OCI-LY1 (cell line): ENCODE data around the gene FSTL5.

ENCODE experiments used
- CTCF ChIP-seq: fragments of 200-600 bp; sonication (generic), shearing (Covaris generic); IDR thresholded peaks from 2 replicates; pipeline ENCODE4 v1.5.1; 2017; ENCODE audit warnings: mild to moderate bottlenecking, antibody characterized with exemption, low read length, moderate library complexity, mixed read lengths
- EZH2 ChIP-seq: fragments of 200-600 bp; sonication (generic), shearing (Covaris generic); IDR thresholded peaks from 2 replicates; pipeline ENCODE4 v1.8.0; 2017; ENCODE audit warnings: borderline replicate concordance, mixed run types, mild to moderate bottlenecking, antibody characterized with exemption, low read length, moderate library complexity, mixed read lengths

GRCh38 chr4:161792991-161793390, 370.8 kb downstream of the FSTL5 start:
- no peak for TF ChIP-seq CTCF
- TF ChIP-seq EZH2 = no peak
